GM13976 (cell line): ENCODE results near the gene CCDC18.

Source experiments
- DNase-seq: peaks from one replicate; pipeline ENCODE4 v3.0.0; 2012; ENCODE audit warnings: low spot score
- CTCF ChIP-seq: IDR thresholded peaks from 2 replicates; pipeline ENCODE4 v1.5.1; 2012; ENCODE audit warnings: borderline replicate concordance, mild to moderate bottlenecking; ENCODE audit not compliant: insufficient read depth; ENCODE audit errors: extremely low read depth, missing control alignments, control extremely low read depth
- in situ Hi-C: fragments of 300-500 bp; cut with MboI; formaldehyde crosslinking; loops from one replicate; pipeline ENCODE4 v1.12.0; 2022; ENCODE audit warnings: low sequenced_read_pairs, mixed read lengths, inconsistent platforms; ENCODE audit not compliant: unreplicated experiment

CCDC18 gene

GRCh38 chr1:93143136-93143535 is 37.4 kb upstream of the CCDC18 start:
- no peak for DNase-seq
- in situ Hi-C loops, result no loop called here
- TF ChIP-seq CTCF, result no peak

- DNase-seq, result no peak
- no peak for TF ChIP-seq CTCF
- in situ Hi-C loops, result no loop called here
Measured at GRCh38 chr1:93143769-93144168, 36.8 kb upstream of the CCDC18 start.

GRCh38 chr1:93148001-93148400 is 32.5 kb upstream of the CCDC18 start:
- no peak for DNase-seq
- in situ Hi-C loops, result no loop called here
- TF ChIP-seq CTCF, result no peak

DNA sequence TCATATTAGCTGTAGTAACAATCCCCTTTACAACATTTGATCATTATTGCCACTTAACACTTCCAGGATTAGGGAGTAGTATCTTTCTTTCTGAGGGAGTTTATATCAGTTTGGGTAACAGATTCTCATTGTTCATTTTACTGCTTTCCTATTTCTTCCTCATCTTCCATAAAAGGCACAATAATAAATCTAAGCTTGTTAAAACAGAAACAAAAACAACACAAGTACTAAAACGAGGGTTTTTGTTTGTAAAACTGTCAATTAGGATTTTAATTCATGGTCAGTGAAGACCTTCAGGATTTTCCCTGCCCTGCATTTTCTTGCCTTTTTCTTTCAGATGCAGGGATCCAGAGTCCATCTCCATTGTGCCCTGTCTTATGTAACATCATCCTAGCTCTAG is 29.8 kb upstream of the CCDC18 start:
- in situ Hi-C loops, result no loop called here
- DNase-seq, result no peak
- TF ChIP-seq CTCF, result no peak

DNA sequence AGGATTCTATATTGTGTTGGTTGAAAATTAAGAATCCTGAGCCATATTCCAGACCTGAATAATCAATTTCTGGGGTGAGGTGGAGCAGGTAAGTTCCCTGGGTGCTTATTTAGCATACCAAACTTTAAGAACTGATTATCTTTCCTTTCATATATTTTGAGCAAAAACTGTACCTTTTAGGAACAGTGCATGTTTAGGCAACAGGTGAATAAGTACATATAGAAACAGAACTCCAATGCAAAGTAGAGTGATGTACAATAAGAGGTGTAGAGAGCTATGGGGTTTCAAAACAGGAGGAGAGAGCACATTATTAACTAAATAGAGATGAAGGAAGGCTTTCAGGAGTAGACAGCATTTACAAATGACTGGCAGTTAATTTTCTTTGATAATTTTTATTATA is 29.1 kb upstream of the CCDC18 start:
- no peak for DNase-seq
- in situ Hi-C loops, result no loop called here

GRCh38 chr1:93152835-93153234 is 27.7 kb upstream of the CCDC18 start:
- no peak for DNase-seq
- TF ChIP-seq CTCF, result no peak
- in situ Hi-C loops, result no loop called here

More for the DNA sequence above, 29.1 kb upstream of the CCDC18 start:
- TF ChIP-seq CTCF, result no peak

- no peak for DNase-seq
- in situ Hi-C loops, result no loop called here
- no peak for TF ChIP-seq CTCF
Measured at GRCh38 chr1:93154898-93155297, 25.6 kb upstream of the CCDC18 start.
